GM23338 (cell line): ENCODE data around the gene STPG4. TPM values are rescaled to one million over a fixed set of nuclear protein-coding genes. Genes with fewer than 3 reads are reported as not detected.

Experiments used
- ATAC-seq: fragments of 200-7000 bp; cut with Tn5 transposase; 3 replicates; pipeline ENCODE4 v1.9.1; 2020
- DNase-seq: peaks from one replicate; pipeline ENCODE4 v3.0.0-alpha.2; 2015; ENCODE audit warnings: low spot score
- H2AFZ ChIP-seq: fragments of 200-600 bp; sonication (generic); 2 replicates; pipeline ENCODE4 v1.8.0; 2016; ENCODE audit warnings: antibody characterized with exemption, mild to moderate bottlenecking, moderate library complexity
- H3F3A ChIP-seq: fragments of 200-600 bp; sonication (generic); replicated peaks from 2 replicates; pipeline ENCODE4 v1.8.0; 2017; ENCODE audit warnings: antibody characterized with exemption, mixed run types, low read depth
- H3K27ac ChIP-seq: fragments of 200-600 bp; sonication (generic); 2 replicates; pipeline ENCODE4 v1.6.1; 2016; ENCODE audit warnings: low read depth
- H3K27me3 ChIP-seq: fragments of 200-600 bp; sonication (generic); 2 replicates; pipeline ENCODE4 v1.8.0; 2016; ENCODE audit warnings: mild to moderate bottlenecking, mixed run types, moderate library complexity; ENCODE audit not compliant: insufficient read depth
- H3K36me3 ChIP-seq: fragments of 200-600 bp; sonication (generic); 2 replicates; pipeline ENCODE4 v1.8.0; 2016; ENCODE audit warnings: mild to moderate bottlenecking; ENCODE audit not compliant: insufficient read depth
- H3K4me1 ChIP-seq: fragments of 200-600 bp; sonication (generic); 2 replicates; pipeline ENCODE4 v1.8.0; 2016; ENCODE audit warnings: mild to moderate bottlenecking, moderate library complexity; ENCODE audit not compliant: insufficient read depth
- H3K4me2 ChIP-seq: fragments of 200-600 bp; sonication (generic); 2 replicates; pipeline ENCODE4 v1.7.1; 2017; ENCODE audit warnings: mixed run types
- H3K4me3 ChIP-seq: fragments of 200-600 bp; sonication (generic); 2 replicates; pipeline ENCODE4 v1.6.1; 2016; ENCODE audit warnings: mixed run types
- H3K79me2 ChIP-seq: fragments of 200-600 bp; sonication (generic); replicated peaks from 2 replicates; pipeline ENCODE4 v1.8.0; 2017; ENCODE audit warnings: mild to moderate bottlenecking; ENCODE audit not compliant: insufficient read depth
- H3K9me2 ChIP-seq: fragments of 200-600 bp; sonication (generic); 2 replicates; pipeline ENCODE4 v1.8.0; 2017; ENCODE audit not compliant: insufficient read depth
- H4K20me1 ChIP-seq: fragments of 200-600 bp; sonication (generic); replicated peaks from 2 replicates; pipeline ENCODE4 v1.8.0; 2017; ENCODE audit warnings: mild to moderate bottlenecking; ENCODE audit not compliant: insufficient read depth
- H3K27ac Mint-ChIP-seq: 2 replicates; pipeline ENCODE4 v1.8.0; 2020; ENCODE audit warnings: inconsistent platforms, mild to moderate bottlenecking, moderate library complexity, mixed read lengths
- H3K27me3 Mint-ChIP-seq: 3 replicates; pipeline ENCODE4 v1.8.0; 2022; ENCODE audit warnings: low read depth, mild to moderate bottlenecking, moderate library complexity, mixed read lengths, inconsistent platforms; ENCODE audit not compliant: insufficient read depth, poor library complexity
- H3K36me3 Mint-ChIP-seq: 3 replicates; pipeline ENCODE4 v1.8.0; 2021; ENCODE audit warnings: low read depth, mild to moderate bottlenecking, inconsistent platforms, moderate library complexity, mixed read lengths
- H3K4me1 Mint-ChIP-seq: 3 replicates; pipeline ENCODE4 v1.8.0; 2020; ENCODE audit warnings: mild to moderate bottlenecking, inconsistent platforms, mixed read lengths
- H3K4me3 Mint-ChIP-seq: 3 replicates; pipeline ENCODE4 v1.8.0; 2021; ENCODE audit warnings: moderate library complexity, mild to moderate bottlenecking, inconsistent platforms, mixed read lengths
- H3K9me3 Mint-ChIP-seq: 3 replicates; pipeline ENCODE4 v1.8.0; 2020; ENCODE audit warnings: moderate library complexity, mild to moderate bottlenecking, inconsistent platforms, mixed read lengths
- CTCF ChIP-seq, 2 experiments: fragments of 200-600 bp in 1 of 2; sonication (generic) in 1 of 2; conservative IDR thresholded peaks; 2 replicates each; pipeline versions ENCODE4 v1.5.1 to v1.6.1; 2016 to 2017; ENCODE audit warnings: antibody characterized with exemption in 2 of 2, low read depth in 2 of 2, mild to moderate bottlenecking in 2 of 2, moderate library complexity in 1 of 2
- EZH2phosphoT487 ChIP-seq: fragments of 200-600 bp; sonication (generic); IDR thresholded peaks from one replicate; pipeline ENCODE4 v1.8.1; 2018; ENCODE audit warnings: antibody characterized with exemption; ENCODE audit not compliant: unreplicated experiment
- ZNF331 ChIP-seq: fragments of 250-450 bp; sonication (Bioruptor Pico); IDR thresholded peaks from 2 replicates; pipeline ENCODE4 v1.5.0; 2020; ENCODE audit warnings: low read depth, mild to moderate bottlenecking, moderate library complexity
- ZNF462 ChIP-seq: fragments of 250-450 bp; sonication (Bioruptor Pico); IDR thresholded peaks from 2 replicates; pipeline ENCODE4 v1.5.0; 2020; ENCODE audit warnings: mild to moderate bottlenecking, moderate library complexity
- polyA plus RNA-seq: library from polyadenylated mRNA; unstranded; fragments of >200 nt; fragmentation: Nextera tagmentation; extraction: Ambion mirVana; gene quantifications from 2 replicates; pipeline ENCODE4 v1.2.1, GENCODE V29; 2016
- total RNA-seq: library from RNA; depleted of rRNA; stranded (reverse); fragments of >200 nt; shearing (Covaris generic); gene quantifications from 2 replicates; pipeline ENCODE4 v1.2.3, GENCODE V29; 2014

STPG4 gene
- total and polyA plus RNA-seq, 2 experiments from 2014 or later: 0.28 TPM; not detected in 1

GRCh38 chr2:47043891-47044239 is 111.2 kb downstream of the STPG4 start (continued):
- TF ChIP-seq ZNF462 (no peak), ZNF331 (CRISPR knock-in tag) (no peak)

GRCh38 chr2:47043142-47043890 is 111.8 kb downstream of the STPG4 start:
- Histone ChIP-seq H3K36me3 (no peaks in the 10 kb centered on the region), H3K4me1 (peaks cover 22% of the 10 kb centered on the region), H3F3A (no peaks in the 10 kb centered on the region), H3K27ac (no peak overlapping the region), H3K4me3 (no peak overlapping the region), H2AFZ (no peak overlapping the region), H3K4me2 (no peak overlapping the region), H3K79me2 (no peaks in the 10 kb centered on the region), H4K20me1 (no peaks in the 10 kb centered on the region), H3K9me2 (no peaks in the 10 kb centered on the region), H3K27me3 (no peaks in the 10 kb centered on the region)
- no peak overlapping the region for H3K4me3 Mint-ChIP-seq
- TF ChIP-seq EZH2phosphoT487 (no peak), CTCF (conservative IDR thresholded peaks at IDR 0.05; ENCODE audit: low read depth in 2 of 2) (peak in 1 of 2 experiments; percentile 58; a peak in 2 of 4 replicates)
- DNase-seq: peak; percentile 27
- peaks cover 27% of the 10 kb centered on the region for H3K4me1 Mint-ChIP-seq
- ATAC-seq: peak; percentile 57
- peaks cover 7% of the 10 kb centered on the region; the same call in 2 of the 3 replicates for H3K36me3 Mint-ChIP-seq
- H3K27ac Mint-ChIP-seq: no peak overlapping the region
- peaks cover 15% of the 10 kb centered on the region for H3K27me3 Mint-ChIP-seq
- H3K9me3 Mint-ChIP-seq: no peaks in the 10 kb centered on the region
